GM12873 (cell line): ENCODE measurements around the gene COL9A1.

Experiments used
- TF ChIP-seq, protein P1 (sequence below): IDR thresholded peaks from 2 replicates; pipeline ENCODE4 v1.5.1; 2012; ENCODE audit warnings: low read depth, mild to moderate bottlenecking, moderate library complexity, low read length, control low read depth; ENCODE audit not compliant: insufficient read depth; ENCODE audit errors: missing control alignments

The COL9A1 gene

DNA sequence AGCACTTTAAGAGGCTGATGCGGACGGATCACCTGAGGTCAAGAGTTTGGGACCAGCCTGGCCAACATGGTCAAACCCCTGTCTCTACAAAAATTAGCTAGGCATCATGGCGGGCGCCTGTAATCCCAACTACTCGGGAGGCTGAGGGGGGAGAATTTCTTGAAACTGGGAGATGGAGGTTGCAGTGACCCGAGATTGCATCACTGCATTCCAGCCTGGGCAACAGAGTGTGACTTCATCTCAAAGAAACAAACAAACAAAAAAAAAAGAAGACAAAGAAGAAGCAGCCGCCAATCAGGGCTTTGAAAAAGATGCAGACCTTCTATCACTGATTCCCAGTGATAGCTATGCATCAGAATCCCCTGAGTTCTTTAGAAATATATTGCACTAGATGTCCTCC, 56.8 kb downstream of the COL9A1 start:
- TF ChIP-seq, protein P1, sequence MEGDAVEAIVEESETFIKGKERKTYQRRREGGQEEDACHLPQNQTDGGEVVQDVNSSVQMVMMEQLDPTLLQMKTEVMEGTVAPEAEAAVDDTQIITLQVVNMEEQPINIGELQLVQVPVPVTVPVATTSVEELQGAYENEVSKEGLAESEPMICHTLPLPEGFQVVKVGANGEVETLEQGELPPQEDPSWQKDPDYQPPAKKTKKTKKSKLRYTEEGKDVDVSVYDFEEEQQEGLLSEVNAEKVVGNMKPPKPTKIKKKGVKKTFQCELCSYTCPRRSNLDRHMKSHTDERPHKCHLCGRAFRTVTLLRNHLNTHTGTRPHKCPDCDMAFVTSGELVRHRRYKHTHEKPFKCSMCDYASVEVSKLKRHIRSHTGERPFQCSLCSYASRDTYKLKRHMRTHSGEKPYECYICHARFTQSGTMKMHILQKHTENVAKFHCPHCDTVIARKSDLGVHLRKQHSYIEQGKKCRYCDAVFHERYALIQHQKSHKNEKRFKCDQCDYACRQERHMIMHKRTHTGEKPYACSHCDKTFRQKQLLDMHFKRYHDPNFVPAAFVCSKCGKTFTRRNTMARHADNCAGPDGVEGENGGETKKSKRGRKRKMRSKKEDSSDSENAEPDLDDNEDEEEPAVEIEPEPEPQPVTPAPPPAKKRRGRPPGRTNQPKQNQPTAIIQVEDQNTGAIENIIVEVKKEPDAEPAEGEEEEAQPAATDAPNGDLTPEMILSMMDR: no peak

DNA sequence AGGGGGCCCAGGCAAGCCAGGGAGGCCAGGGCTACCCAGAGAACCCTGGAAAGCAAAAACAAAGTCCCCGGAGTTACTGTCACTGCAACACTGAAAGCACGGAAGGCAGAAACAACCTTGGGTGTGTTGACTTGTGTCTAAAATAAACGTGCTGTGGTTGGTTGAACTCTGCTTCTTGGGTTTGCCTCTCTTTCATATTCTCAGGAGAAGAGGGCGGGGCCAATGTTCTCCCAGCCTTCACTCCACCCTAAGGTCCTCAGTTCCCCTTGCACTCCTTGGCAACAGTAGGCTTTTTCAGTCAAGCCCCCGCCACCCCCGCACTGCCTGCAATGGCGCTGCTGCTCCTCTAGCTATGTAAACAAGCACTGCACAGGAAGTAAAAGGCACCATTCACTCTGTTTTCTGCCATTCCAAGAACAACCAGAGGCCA, 60.9 kb downstream of the COL9A1 start:
- TF ChIP-seq, protein P1: no peak

DNA sequence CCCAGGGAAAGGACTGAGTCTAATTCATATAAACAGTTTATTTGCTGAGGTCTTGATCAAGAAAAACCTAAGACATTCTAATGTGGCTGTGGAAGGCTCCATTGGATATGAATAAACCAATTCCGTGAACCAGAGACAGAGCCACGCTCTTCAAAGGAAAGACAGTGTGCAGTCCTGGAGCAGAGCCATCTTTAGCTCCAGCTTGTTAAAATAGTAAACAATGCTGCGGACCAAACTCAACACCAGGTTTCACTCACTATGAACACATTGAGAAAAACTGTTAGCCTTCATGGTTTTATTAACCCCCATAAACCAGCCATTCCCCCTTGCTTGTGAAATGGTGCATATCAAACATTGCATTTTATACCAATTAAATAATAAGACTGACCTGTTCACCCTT, 61.9 kb downstream of the COL9A1 start:
- TF ChIP-seq, protein P1: no peak

DNA sequence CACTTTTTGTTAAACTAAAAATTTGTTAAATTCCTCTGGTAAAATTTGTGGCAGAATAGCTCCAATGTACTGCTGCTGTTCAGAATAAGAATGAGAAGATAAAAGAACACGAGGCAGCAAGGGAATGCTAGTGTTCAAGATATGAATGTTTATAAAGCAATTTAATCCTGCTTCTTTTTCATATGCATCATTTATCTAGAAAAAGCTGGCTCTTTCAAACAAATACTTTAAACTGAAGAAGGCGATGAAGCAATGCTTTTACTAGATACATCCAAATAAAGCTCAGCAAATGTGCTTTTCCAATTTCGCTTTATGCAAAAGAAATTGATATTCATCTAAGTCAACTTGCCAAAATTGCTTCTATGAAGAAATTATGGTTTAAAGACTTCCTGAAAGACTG, 66.5 kb downstream of the COL9A1 start:
- TF ChIP-seq, protein P1: no peak

DNA sequence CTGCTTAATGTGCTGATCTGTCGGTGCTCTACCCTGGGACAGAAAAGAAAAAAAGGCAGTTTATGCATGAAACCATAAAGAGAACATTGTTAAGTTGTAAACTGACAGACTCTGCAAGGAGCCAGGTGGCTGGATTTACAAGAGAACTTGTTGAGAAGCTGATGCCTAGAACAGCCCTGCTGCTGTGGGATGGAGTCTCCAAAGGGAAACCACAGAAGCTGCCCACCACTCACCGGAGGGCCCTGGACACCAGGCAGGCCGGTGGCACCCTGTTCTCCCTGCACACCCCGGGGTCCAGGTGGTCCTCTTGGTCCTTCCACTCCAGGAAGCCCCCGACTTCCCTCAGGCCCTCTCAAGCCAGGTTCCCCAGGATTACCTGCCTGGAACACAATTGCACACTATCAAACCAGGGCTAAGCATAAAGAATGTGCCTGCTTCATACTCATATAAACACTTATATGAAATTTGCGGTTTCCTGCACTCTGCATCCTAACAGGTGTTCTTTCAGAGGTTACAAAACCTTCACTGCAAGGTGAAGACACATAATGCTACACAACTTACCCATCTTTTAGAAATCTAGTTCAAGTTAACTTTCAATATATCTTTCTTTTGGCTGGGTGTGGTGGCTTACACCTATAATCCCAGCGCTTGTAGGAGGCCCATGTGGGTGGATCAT, 68.2 kb downstream of the COL9A1 start:
- TF ChIP-seq, protein P1: no peak

DNA sequence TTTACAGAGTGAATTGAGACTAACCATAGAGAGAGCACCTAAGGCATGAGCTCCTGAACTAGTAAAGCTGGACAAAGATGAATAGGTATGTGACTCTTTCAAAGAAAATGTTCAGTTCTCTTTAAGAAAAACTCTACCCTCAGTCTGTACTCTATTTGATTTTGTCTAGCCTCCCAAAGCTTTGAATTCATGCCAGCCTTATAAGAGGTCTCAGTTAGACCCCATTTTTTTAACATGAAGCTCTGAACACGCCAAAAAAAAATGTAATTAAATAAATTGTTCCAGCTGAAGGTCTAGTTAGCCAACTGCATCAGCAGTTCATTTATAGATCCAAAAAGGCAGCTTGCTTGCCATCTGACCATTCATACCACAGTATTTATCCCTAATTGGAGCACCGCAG, 71.6 kb downstream of the COL9A1 start:
- TF ChIP-seq, protein P1: no peak

DNA sequence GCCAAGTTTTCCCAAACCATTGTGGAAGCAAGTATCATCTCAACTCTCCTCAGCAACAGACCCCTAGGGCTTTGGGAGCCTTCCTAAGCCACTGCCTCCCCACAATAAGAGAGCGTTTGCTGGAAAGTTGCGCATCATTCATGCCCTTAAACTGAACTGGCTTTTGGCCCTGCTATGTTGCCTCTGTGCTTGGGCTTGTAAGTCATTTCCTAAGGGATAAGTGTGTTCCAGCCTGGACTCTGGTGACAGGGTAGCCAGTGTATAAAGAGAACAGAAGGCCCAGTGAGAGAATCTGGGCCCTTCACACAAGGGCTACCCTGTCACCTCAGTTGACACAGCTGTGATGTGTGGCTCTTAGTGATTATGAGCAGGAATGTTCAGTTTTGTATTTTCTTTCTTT, 77.8 kb downstream of the COL9A1 start:
- TF ChIP-seq, protein P1: no peak
